ENCODE measurements around the gene ALB.

DNA sequence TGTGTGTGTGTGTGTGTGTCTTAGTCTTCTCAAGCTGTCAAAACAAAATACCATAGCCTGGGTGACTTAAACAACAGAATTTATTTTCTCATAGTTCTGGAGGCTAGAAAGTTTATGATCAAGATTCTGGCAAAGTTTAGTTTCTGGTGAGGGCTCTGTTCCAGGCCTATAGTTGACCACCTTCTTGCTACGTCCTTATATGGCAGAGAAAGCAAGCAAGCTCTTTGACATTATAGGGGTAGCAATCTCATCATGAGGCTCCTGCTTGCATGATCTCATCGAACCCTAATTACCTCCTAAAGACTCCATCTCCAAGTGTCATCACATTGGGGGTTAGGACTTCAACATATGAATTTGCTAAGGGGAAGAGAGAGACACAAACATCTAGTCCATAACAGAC lies 25.0 kb downstream of the ALB start:
- TF ChIP-seq, protein P1, sequence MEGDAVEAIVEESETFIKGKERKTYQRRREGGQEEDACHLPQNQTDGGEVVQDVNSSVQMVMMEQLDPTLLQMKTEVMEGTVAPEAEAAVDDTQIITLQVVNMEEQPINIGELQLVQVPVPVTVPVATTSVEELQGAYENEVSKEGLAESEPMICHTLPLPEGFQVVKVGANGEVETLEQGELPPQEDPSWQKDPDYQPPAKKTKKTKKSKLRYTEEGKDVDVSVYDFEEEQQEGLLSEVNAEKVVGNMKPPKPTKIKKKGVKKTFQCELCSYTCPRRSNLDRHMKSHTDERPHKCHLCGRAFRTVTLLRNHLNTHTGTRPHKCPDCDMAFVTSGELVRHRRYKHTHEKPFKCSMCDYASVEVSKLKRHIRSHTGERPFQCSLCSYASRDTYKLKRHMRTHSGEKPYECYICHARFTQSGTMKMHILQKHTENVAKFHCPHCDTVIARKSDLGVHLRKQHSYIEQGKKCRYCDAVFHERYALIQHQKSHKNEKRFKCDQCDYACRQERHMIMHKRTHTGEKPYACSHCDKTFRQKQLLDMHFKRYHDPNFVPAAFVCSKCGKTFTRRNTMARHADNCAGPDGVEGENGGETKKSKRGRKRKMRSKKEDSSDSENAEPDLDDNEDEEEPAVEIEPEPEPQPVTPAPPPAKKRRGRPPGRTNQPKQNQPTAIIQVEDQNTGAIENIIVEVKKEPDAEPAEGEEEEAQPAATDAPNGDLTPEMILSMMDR (IDR thresholded peaks at IDR 0.05), result no peak
- TF ChIP-seq POLR2A (IDR thresholded peaks at IDR 0.05), result no peak

Measured in body of pancreas (tissue), 4 donors.